ENCODE measurements around the gene RALGPS1.

Gene RALGPS1

DNA sequence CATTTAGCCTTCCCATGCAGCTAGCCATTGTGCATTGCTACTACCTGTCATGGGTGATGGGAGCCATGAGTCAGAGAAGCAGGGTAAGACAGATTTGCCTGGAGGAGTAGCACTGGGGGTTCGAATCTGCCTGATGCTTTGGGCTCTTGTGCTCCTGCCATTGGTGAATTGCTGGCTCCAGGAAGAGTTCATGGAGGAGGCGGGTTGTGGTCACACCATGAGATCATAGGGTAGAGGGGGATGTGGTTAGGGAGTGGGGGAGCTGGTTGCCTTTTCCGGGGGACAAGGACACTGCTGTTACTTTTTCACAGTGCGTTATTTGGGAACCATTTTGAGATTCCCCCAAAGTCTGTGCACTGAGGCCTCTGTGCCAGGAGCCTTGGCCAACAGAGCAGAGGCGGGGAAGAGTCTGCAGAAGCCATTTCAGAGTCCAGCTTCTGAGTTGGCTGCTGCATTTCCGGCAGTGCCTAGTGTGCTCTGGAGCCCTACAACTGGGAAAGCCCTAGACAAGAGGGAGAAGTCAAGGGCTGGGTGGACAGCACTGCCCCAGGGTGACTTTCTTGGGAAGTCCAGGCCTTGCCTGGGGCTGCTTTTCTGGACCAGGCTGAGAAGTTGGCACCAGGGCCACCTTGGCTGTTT lies 201.6 kb downstream of the RALGPS1 start:
- in situ Hi-C loops (cut with MboI; ENCODE audit: low sequenced_read_pairs): no loop called here

- in situ Hi-C loops (cut with MboI; ENCODE audit: low sequenced_read_pairs): no loop called here
Observed at GRCh38 chr9:127116957-127117356, 202.4 kb downstream of the RALGPS1 start.

DNA sequence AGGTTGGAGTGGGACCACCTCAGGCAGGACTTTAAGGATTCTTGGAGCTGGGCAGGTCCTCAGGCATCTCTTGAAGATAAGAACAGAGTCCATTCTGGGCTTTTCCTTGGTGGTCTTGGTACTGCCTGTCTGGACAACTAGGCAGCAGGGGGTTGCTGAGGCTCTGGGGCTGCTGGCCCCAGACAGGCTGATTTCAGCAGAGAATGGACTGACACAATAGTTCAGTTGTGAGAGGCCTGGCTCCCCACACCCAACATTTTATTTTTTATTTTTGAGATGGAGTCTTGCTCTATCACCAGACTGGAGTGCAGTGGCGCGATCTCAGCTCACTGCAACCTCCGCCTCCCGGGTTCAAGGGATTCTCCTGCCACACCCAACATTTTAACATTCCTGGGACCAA lies 203.2 kb downstream of the RALGPS1 start:
- in situ Hi-C loops (cut with MboI; ENCODE audit: low sequenced_read_pairs): no loop called here

DNA sequence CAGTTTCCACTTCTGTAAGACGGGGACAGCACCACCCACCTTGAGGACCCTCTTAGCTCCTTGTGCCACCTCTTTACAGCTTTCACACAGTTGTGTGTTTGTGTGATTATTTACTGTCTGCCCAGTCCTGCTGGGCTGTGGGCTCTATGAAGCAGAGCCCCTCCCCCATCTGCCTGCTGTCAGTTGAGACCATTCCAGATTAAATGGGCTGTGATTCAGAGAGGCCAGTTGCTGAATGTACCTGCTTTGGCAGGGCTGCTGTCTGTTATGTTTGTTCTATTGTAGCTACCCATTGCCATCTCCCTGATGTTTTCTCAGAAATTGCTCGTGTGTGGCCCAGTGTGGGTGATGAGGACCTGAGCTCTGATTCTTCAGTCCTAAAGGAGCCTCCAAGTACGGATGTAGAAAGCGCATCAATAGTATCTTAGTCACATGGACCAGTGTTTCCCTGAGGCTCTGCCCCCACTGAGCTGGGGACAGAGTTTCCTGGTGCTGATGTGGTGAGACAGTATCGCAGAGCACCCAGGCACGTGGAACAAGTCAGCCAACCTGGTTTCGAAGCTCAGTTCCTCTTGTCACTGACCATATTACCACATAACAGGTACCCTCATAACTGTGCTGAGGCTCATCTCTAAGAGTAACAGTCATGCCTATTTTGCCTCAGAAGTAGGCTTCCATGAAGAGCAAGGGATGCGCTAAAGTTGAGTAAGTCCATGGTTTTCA lies 204.2 kb downstream of the RALGPS1 start:
- in situ Hi-C loops (cut with MboI; ENCODE audit: low sequenced_read_pairs): no loop called here

DNA sequence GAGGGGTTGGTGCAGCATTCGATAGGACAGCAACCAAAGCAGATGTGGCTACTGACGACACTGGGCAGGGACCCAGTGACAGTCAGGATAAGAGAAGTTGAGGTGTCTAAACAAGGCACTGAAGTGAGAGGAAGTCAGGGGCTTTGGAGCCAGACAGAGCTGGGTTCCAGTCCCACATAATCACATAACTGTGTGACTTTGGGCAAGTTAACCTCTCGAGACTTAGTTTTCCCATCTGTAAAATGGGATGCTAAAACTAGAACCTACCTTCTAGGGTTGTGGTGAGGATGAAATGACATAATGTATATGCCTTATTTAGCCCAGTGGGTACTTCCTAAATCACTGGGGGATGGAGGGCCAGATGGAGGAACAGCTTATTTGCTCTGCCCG lies 204.7 kb downstream of the RALGPS1 start:
- in situ Hi-C loops (cut with MboI; ENCODE audit: low sequenced_read_pairs): no loop called here

GRCh38 chr9:127121628-127122175 lies 207.1 kb downstream of the RALGPS1 start:
- in situ Hi-C loops (cut with MboI; ENCODE audit: low sequenced_read_pairs): no loop called here

DNA sequence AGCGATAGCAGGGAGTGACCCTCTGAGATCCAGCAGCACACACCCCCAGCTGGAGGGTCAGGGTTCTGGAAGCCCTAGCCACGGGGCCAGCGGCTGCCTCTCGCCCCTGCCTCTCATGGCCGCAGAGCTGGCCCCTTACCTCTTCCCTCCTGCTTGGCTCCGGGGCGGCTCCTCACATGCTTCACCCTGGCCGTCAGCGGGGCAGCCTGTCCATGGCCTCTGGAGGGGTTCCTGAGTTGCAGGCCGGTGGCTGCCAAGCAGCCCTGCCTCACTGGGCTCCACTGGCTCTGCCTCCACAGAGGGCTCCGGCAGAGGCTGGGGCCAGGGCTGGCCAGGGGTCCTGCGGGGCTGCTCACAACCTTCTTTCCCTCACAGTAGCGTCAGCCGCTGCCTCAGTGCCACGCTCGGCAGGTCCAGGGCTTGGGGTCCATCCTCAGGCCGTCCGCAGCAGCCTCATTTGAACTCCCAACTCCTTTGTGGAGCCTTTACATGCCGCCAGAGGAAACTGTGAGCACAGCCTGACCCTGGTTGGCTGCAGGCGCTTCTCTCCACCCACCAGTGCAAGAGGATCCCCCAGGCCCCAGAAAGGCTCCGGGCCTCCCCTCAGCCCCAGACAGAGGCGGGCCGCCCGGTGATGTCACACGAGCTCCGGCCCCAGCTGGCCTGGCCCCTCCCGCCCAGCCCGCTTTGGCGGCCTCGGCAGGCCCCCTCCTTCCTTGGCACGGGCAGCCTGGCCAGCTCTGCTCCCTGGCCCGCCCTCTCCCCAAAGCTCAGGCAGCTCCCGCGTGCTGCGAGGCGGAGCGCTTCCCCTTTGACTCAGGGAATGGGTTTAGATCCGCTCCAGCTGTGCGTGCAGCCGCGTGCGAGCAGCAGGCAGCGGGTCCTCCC lies 207.8 kb downstream of the RALGPS1 start, which contains the start of gene ANGPTL2:
TSS of gene ANGPTL2 (minus strand) at position 460 of the 888 bp plus-strand sequence. CDS start 13,904 bp downstream, outside the sequence.
- in situ Hi-C loops (cut with MboI; ENCODE audit: low sequenced_read_pairs): no loop called here

DNA sequence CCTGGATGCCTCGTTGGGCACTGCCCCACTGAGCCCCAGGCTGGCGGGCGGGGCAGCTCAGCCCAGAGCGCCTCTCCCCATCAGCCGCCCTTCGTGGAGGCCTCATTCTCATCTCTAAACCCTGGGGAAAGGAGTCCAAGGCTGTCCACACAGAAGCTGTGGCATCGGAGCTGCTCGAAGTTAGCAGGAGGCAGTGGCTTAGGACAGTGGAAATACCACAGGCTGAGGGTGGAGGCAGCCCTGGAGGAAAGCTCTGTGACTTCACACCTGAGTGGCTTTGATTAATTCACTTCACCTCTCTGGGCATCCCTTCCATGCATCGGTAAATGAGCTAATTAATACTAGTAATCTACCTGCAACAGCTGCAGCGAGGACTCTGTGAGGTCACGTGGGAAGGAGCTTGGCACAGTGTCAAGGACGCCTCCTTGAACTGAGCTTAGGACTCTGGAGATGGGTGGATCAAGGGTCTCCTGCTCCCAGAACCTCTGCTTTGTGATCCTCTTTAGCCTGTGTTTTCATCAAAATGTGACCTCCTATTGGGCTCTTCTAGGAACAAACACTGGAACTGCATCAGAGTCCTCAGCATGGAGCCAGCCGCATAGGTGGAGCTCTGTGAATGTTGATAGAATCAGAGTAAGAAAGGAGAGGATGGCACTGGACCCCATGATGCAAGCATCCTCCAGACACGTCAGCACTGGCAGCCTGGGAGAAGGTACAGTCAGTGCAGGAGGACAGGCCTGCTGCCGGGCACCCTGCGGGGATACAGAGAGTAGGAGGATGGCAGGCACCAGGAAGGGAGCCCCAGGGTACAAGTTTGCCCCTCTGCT lies 208.7 kb downstream of the RALGPS1 start:
- in situ Hi-C loops (cut with MboI; ENCODE audit: low sequenced_read_pairs): no loop called here

DNA sequence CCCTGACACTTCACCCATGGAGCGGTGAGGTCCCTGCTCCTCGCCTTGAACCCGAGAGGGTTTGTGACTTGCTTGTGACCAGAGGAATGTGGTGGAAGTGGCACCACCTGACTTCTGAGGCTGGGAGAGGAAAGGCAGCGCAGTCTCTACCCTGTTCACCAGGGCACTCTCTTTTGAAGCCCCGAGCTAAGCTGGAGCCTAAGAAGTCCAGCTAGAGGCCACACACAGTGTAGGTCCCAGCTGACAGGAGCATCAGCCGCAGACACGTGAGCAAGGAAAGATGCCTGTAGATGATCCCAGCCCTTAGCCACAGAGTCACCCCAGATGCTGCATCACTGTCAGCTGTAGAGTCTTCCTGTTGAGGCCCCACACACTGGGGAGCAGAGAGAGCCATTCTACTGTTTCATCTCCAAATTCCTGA lies 209.5 kb downstream of the RALGPS1 start:
- in situ Hi-C loops (cut with MboI; ENCODE audit: low sequenced_read_pairs): no loop called here

DNA sequence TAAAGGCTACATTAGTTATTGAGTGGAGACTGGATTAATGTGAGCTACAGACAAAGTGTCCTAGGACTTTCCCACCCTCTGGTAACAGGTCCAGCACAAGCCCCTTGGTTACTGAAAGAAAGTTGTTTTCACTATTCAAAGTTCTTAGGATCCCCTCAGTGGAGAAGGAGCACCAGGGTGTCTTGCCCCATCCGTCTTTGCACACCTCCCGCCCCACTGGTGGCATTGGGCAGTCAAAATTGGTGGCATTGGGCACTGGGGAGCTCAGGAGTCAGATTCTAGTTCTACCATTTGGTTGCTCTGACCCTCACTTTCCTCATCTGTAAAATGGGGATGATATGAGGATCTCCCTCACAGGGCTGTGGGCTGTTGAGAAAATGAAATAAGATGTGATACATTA lies 210.2 kb downstream of the RALGPS1 start:
- in situ Hi-C loops (cut with MboI; ENCODE audit: low sequenced_read_pairs): no loop called here

GRCh38 chr9:127126971-127127370 lies 212.4 kb downstream of the RALGPS1 start:
- in situ Hi-C loops (cut with MboI; ENCODE audit: low sequenced_read_pairs): no loop called here

- in situ Hi-C loops (cut with MboI; ENCODE audit: low sequenced_read_pairs): no loop called here
Observed at GRCh38 chr9:127128341-127129072, 213.9 kb downstream of the RALGPS1 start.

GRCh38 chr9:127129073-127129717 lies 214.6 kb downstream of the RALGPS1 start:
- in situ Hi-C loops (cut with MboI; ENCODE audit: low sequenced_read_pairs): no loop called here

DNA sequence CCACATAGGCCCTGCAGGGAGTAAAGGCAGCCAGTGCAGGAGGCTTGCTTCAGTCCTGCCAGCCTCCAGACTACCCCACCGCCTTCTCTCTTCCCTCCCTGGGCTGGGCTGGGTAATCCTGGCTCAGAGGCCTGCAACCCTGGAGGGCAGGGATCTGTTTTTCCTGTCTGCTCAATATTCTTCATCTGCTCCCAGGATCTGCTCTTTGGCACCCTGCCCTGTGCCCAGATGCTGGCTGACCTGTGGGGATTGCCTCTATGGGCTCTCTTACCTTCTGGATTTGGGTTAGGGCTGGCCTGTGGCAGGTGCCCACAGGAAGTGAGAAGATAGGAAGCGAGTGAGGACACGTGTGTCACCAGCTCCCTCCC lies 215.1 kb downstream of the RALGPS1 start:
- in situ Hi-C loops (cut with MboI; ENCODE audit: low sequenced_read_pairs): no loop called here

DNA sequence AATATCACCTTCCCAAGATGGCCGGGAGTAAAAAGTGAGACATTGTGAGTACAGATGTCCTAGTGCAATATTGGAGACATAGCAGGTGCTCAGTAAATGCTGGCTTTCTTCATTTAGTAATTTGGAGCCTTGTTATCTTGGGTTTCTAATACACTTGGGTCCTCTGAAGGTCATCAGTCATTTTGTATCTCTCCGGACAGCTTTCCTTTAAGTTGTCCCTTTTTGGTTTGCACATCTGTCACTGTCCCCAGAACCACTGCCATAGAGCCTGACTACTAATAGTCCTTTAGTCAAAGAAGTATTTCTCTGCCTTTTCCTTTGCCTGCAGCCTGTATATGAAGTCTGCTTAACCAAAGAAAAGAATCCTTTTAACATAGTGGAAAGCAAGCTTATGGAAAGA lies 215.7 kb downstream of the RALGPS1 start:
- in situ Hi-C loops (cut with MboI; ENCODE audit: low sequenced_read_pairs): no loop called here

GRCh38 chr9:127130661-127131538 lies 216.3 kb downstream of the RALGPS1 start:
- in situ Hi-C loops (cut with MboI; ENCODE audit: low sequenced_read_pairs): no loop called here

GRCh38 chr9:127131871-127132270 lies 217.3 kb downstream of the RALGPS1 start:
- in situ Hi-C loops (cut with MboI; ENCODE audit: low sequenced_read_pairs): no loop called here

DNA sequence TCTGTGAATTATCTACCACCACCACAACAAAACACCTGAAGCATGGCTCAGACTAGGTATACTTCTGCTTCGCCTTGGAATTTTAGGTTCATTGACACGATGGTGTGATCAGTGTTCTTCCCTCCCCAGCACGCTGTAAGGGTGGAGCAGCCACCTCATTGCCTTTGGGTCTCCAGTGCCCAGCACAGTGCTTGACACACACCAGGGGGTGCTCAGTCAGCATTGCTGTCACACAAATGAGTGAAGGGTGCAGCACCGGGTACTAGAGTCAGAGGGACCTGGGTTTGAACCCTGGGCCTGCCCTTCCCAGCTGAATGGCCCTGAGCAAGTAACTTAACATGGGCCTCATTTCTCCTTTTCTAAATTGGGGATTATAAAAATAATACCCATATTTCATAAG lies 217.8 kb downstream of the RALGPS1 start:
- in situ Hi-C loops (cut with MboI; ENCODE audit: low sequenced_read_pairs): no loop called here
